Aortic smooth muscle cell (primary cell): ENCODE data around the gene USB1. TPM values are rescaled to one million over a fixed set of nuclear protein-coding genes. Genes with fewer than 3 reads are reported as not detected.

Experiments used
- total RNA-seq: library from RNA; depleted of rRNA; stranded (reverse); fragments of >200 nt; gene quantifications from 2 replicates; pipeline ENCODE4 v1.2.3, GENCODE V29; 2014

USB1 gene, protein sequence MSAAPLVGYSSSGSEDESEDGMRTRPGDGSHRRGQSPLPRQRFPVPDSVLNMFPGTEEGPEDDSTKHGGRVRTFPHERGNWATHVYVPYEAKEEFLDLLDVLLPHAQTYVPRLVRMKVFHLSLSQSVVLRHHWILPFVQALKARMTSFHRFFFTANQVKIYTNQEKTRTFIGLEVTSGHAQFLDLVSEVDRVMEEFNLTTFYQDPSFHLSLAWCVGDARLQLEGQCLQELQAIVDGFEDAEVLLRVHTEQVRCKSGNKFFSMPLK
- total RNA-seq = 15.5 and 19.3 TPM in 2 replicates

DNA sequence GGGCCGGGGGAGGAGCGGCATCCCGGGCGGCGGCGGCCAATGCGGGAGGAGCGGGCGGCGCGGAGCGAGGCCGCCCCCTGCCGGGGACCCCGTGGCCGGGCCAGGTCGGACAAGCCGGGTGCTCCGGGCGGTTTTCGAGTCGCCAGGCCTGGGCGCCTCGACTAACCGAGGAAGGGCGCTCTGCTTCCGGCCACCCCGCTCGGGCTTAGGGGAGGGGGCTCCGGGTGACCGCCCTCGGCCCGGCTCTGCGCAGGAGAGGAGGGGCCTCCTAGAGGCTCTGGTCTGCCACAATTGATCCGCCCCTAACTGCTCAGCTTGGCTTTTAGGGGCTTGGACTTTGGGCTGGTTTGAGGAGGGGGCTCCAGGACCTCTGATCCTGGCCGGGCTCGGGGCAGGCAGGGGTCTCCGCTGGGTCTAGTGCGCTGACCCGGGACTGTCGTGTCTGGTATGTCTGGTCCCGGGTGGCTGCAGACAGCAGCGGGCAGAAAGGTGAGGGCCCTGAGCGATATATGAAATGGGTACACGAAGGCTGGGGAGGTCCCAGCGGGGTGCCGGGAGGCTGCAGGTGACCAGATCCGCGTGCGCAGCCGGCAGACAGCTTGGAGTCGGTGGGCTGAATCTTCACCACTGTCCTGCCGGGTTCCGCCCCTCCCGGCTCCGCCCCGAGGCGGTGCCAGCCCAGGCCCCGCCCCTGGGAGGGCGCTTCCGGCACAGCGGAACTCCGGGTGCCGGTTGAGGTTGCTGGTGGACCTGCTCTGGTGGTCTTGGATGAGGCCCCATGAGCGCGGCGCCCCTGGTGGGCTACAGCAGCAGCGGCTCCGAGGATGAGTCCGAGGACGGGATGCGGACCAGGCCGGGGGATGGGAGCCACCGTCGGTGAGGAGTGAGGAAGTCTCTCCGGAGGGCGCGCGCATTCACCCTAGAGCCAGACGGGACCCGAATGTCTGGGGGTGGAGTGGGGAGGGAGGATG is at the start of gene USB1:
USB1 (plus strand) TSS at position 702 of the 971 bp plus-strand sequence; CDS start at position 779, 77 bp downstream.

DNA sequence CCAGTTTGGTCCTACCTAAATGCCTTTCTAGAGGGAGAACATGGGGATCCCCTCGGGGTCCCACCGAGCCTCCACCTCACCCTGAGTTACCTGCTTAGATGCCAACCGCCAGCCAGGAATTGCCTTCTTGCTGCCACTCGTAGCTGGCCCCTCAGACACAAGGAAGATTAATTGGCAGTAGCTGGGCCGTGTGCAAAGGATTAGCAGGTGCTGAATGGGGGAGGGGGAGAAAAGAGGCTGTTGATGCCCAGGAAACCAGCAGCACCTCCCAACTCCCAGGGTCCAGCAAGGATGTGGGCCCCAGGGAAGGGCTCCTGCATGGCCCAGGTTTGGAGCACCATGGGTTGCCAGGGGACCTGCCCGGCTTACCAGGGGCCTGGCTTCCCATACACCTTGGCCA is 30.2 kb upstream of the USB1 start, which contains the start of gene CNGB1:
CNGB1 (minus strand) TSS at position 159 of the 400 bp plus-strand sequence. CDS start 3,842 bp downstream, outside the sequence.

DNA sequence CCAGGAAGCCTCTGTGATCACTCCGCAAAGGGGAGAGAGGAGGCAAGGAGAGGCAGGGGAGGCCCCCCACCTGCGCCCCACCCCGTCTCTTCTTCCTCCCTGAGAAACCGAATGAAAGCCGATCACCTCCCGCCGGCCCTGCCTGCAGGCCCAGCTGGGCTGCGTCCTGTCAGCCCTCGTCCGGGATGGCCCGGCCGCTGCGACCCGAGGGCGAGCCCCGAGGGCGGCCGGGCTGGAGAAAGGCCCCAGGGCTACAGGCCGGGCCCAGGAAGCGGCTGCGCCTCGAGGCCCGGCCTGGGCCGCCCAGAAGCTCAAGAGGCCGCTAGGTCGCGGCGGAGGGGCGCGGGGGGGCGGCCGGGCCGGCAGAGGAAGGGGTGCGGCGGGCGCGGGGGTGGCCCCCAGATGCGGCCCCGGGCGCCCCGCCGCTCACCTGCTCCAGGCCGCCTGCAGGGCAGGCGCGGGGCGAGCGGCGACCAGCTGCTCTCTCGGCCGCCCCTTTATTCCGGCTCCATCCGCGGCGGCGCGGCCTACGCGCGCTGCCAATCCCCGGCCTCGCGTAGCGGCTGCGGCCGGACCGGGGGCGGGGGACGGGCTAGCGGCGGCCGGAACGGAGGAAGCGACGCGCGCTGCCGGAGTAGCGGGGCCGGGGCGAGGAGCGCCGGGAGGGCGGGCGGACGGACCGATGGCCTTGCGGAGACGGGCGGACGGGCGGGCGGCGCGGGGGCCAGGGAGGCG is 1.1 kb upstream of the USB1 start, which contains the start of gene ZNF319:
ZNF319 (minus strand) TSS at position 702 of the 735 bp plus-strand sequence. CDS start 2,407 bp downstream, outside the sequence.

GRCh38 chr16:58025351-58026138 is 24.3 kb downstream of the USB1 start, which contains the start of gene MMP15:
MMP15 (plus strand) TSS chr16:58025754; CDS start chr16:58026351, 597 bp downstream.

Other genes with a start within 250 kb of the USB1 start
- gene KIFC3, start 198.9 kb upstream of the USB1 start, total RNA-seq = 52.8 and 62.6 TPM in 2 replicates
- gene CNGB1, start 30.3 kb upstream of the USB1 start, total RNA-seq = under 0.01 TPM in 2 replicates
- 2.4 and 3.0 TPM in 2 replicates for gene ZNF319, start 735 bp upstream of the USB1 start, total RNA-seq
- gene MMP15, start 24.3 kb downstream of the USB1 start, total RNA-seq = 2.5 and 2.6 TPM in 2 replicates
- 28.4 and 32.8 TPM in 2 replicates for gene CFAP20, start 128.0 kb downstream of the USB1 start, total RNA-seq
- 15.6 and 25.3 TPM in 2 replicates for gene CSNK2A2, start 196.7 kb downstream of the USB1 start, total RNA-seq